ENCODE data around the gene AMZ1. TPM values are rescaled to one million over a fixed set of nuclear protein-coding genes. Genes with fewer than 3 reads are reported as not detected.
A peak's percentile ranks its signal among the peaks of the same experiment; 100 is the strongest.

AMZ1 gene
- total RNA-seq, 2 donors from 2014 or later, result 0.62 TPM; not detected in 1

DNA sequence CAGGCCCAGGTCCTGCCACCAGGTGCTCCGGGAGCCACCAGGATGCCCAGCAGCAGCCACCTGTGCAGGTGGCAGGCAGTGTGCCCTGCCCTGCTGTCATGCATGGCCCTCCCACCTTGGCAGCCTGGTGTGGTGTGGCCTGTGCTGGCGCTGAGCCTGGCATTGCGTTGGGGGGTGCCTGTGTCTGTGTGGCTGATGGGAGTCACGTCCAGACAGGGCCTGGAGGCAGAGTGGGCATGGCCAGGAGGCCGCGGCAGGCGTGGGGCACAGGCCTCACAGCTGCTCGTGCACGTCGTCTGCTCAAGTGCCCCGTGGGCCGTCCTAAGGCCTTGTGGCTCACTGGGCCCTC lies 47.5 kb upstream of the AMZ1 start:
- Histone ChIP-seq H3K9me3 (no peaks in the 10 kb centered on the region), H3K4me1 (replicated peaks) (peaks cover 21% of the 10 kb centered on the region), H3K27me3 (replicated peaks; ENCODE audit: insufficient read depth) (no peaks in the 10 kb centered on the region), H3K4me3 (no peak overlapping the region), H3K27ac (peak overlapping the region; percentile 68 to 72), H3K36me3 (no peaks in the 10 kb centered on the region)
- WGBS, result 31% methylated on average over 11 of the region's 12 CpGs
- TF ChIP-seq POLR2A (IDR thresholded peaks at IDR 0.05), result no peak
- TF ChIP-seq, protein P1, sequence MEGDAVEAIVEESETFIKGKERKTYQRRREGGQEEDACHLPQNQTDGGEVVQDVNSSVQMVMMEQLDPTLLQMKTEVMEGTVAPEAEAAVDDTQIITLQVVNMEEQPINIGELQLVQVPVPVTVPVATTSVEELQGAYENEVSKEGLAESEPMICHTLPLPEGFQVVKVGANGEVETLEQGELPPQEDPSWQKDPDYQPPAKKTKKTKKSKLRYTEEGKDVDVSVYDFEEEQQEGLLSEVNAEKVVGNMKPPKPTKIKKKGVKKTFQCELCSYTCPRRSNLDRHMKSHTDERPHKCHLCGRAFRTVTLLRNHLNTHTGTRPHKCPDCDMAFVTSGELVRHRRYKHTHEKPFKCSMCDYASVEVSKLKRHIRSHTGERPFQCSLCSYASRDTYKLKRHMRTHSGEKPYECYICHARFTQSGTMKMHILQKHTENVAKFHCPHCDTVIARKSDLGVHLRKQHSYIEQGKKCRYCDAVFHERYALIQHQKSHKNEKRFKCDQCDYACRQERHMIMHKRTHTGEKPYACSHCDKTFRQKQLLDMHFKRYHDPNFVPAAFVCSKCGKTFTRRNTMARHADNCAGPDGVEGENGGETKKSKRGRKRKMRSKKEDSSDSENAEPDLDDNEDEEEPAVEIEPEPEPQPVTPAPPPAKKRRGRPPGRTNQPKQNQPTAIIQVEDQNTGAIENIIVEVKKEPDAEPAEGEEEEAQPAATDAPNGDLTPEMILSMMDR (IDR thresholded peaks at IDR 0.05), result peak in 2 of 4 experiments; percentile 4 to 28
- DNase-seq (ENCODE audit: low spot score), result peak; percentile 51
- intact Hi-C loops (cut with DNase I), result no loop called here

DNA sequence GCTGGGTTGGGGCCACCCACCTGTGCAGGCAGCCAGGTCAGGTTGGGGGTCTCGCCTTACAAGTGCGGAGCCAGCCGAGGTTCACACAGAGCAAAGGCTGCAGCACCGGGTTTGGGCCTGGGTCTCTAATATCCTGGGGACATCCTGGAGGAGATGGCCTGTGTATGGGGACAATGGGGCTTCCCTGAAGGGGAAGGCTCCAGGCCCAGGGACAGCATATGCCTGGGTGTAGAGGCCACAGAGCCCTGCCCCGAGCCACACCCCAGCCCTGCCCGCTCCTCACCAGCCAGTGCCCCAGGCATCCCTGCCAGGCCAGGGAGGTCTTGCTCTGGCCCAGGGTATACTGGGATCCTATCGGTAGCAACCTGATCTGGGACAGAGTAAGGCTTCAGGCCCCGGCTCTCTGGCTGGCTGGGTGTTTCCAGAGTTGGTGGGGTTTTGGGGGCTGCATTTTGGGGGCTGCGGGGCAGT lies 47.1 kb upstream of the AMZ1 start:
- WGBS, result 38% methylated on average over 9 of the region's 9 CpGs
- intact Hi-C loops (cut with DNase I), result no loop called here
- Histone ChIP-seq H3K27ac (peak overlapping the region; percentile 68 to 72), H3K4me1 (replicated peaks) (peaks cover 21% of the 10 kb centered on the region), H3K4me3 (peak overlapping the region in 1 of 2 donors; percentile 7), H3K9me3 (no peaks in the 10 kb centered on the region), H3K27me3 (replicated peaks; ENCODE audit: insufficient read depth) (no peaks in the 10 kb centered on the region), H3K36me3 (no peaks in the 10 kb centered on the region)
- DNase-seq (ENCODE audit: low spot score), result no peak
- TF ChIP-seq, protein P1 (IDR thresholded peaks at IDR 0.05), result no peak
- TF ChIP-seq POLR2AphosphoS5 (IDR thresholded peaks at IDR 0.05) (no peak), POLR2A (IDR thresholded peaks at IDR 0.05) (no peak)

DNA sequence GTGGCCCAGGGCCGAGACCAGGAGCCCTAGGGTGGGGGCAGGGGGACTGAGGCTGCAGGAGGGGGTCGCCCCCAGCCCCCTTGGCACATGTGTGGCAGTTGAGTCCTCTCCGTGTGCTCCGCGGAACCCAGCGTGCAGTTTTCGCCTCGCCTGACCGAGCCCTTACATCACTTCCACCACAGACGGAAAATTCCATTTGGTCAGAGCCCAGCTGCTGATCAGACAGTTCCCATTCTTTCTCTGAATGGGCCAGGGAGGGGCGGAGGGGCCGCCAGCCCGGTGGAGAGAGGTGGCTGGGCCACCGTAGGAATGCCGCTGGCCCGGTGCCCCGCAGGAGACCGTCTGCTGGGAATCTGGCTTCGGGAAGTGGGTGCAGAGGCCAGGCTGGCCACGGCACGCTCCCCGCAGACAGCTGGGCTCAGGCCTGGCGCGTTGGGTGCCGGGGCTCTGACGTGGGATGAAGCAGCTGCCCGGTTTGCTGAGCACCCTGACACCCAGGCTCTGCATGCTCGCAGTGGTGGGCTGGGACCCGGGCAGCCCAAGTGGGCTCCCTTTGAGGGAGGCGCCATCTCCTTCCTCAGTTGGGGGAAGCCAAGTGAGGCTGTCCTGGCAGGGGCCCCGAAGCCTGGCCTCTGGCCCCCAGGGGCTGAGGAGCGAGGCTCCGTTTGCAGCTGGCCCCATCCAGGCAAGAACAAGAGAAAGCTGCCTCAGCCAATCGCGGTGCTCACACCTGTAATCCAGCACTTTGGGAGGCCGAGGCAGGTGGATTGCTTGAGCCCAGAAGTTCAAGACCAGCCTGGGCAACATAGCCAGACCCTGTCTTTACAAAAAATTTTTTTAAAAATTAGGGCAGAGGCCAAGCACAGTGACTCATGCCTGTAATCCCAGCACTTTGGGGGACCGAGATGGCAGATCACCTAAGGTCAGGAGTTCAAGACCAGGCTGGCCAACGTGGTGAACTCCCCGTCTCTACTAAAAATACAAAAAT lies 46.3 kb upstream of the AMZ1 start:
- Histone ChIP-seq H3K9me3 (no peaks in the 10 kb centered on the region), H3K4me1 (replicated peaks) (peaks cover 21% of the 10 kb centered on the region), H3K4me3 (peak overlapping the region in 1 of 2 donors; percentile 7), H3K27ac (peak overlapping the region; percentile 68 to 72), H3K36me3 (no peaks in the 10 kb centered on the region), H3K27me3 (replicated peaks; ENCODE audit: insufficient read depth) (no peaks in the 10 kb centered on the region)
- peak; percentile 93 for TF ChIP-seq POLR2AphosphoS5 (IDR thresholded peaks at IDR 0.05)
- peak; percentile 16 for TF ChIP-seq POLR2A (IDR thresholded peaks at IDR 0.05)
- TF ChIP-seq, protein P1 (IDR thresholded peaks at IDR 0.05), result peak in 2 of 4 experiments; percentile 5 to 17
- intact Hi-C loops (cut with DNase I), result no loop called here
- peak; percentile 87 for DNase-seq (ENCODE audit: low spot score)
- 17% methylated on average over 38 of the region's 39 CpGs for WGBS

GRCh38 chr7:2643386-2644219 lies 44.4 kb upstream of the AMZ1 start:
- no peaks in the 10 kb centered on the region for H3K9me3 ChIP-seq
- no peak for DNase-seq (ENCODE audit: low spot score)
- H3K27ac ChIP-seq, result no peak overlapping the region
- TF ChIP-seq POLR2A (IDR thresholded peaks at IDR 0.05), result no peak
- TF ChIP-seq, protein P1 (IDR thresholded peaks at IDR 0.05), result peak in 1 of 4 experiments; percentile 8
- no peak for TF ChIP-seq POLR2AphosphoS5 (IDR thresholded peaks at IDR 0.05)
- H3K4me3 ChIP-seq, result no peak overlapping the region
- intact Hi-C loops (cut with DNase I), result no loop called here
- H3K27me3 ChIP-seq (replicated peaks; ENCODE audit: insufficient read depth), result no peaks in the 10 kb centered on the region
- no peaks in the 10 kb centered on the region for H3K36me3 ChIP-seq
- WGBS, result 78% methylated on average over 29 of the region's 29 CpGs
- peaks cover 16% of the 10 kb centered on the region for H3K4me1 ChIP-seq (replicated peaks)

All from prostate gland (tissue), 2 donors.